Stomach (tissue), 4 donors: ENCODE data around the gene STAM2.

Source experiments
- EP300 ChIP-seq: sonication (generic); formaldehyde crosslinking; IDR thresholded peaks from one replicate; pipeline ENCODE4 v1.6.1; 2017; ENCODE audit warnings: antibody characterized with exemption
- POLR2A ChIP-seq, 4 donors: fragments of 450-650 bp; IDR thresholded peaks; one replicate each; pipeline ENCODE4 v1.6.1; 2016; ENCODE audit warnings: antibody characterized with exemption in 4 of 4, control low read depth in 2 of 4, mild to moderate bottlenecking in 1 of 4, moderate library complexity in 1 of 4
- POLR2AphosphoS5 ChIP-seq, 3 donors: sonication (generic); formaldehyde crosslinking; IDR thresholded peaks; one replicate each; pipeline ENCODE4 v1.6.1; 2016; ENCODE audit warnings: antibody characterized with exemption in 3 of 3
- TF ChIP-seq, protein P1 (sequence below), 7 experiments: fragments of 450-650 bp in 4 of 7; fragments of 200-600 bp in 3 of 7; sonication (generic) in 3 of 7; IDR thresholded peaks; one replicate each; pipeline ENCODE4 v1.5.1; 2016 to 2019; ENCODE audit warnings: antibody characterized with exemption in 7 of 7, control low read depth in 2 of 7, mild to moderate bottlenecking in 1 of 7

DNA sequence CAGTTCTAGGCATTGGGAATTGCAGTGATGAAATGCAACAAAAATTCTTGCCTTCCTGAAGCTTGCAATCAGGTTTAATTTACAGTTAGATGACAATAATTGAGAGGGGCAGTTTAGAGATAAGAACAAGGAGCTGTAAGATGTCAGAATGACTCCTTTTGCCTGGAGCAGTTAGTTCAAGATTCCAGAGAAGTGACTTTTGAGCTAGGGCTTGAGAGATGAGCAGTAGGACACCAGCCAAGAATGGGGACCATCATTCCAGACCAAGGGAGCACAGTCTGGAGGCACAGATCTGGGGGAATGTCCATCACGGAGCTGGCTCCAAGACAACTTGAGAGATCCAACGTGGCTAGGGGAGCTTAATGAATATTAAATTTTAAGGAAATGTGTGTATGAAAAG is 103.6 kb downstream of the STAM2 start:
- TF ChIP-seq, protein P1, sequence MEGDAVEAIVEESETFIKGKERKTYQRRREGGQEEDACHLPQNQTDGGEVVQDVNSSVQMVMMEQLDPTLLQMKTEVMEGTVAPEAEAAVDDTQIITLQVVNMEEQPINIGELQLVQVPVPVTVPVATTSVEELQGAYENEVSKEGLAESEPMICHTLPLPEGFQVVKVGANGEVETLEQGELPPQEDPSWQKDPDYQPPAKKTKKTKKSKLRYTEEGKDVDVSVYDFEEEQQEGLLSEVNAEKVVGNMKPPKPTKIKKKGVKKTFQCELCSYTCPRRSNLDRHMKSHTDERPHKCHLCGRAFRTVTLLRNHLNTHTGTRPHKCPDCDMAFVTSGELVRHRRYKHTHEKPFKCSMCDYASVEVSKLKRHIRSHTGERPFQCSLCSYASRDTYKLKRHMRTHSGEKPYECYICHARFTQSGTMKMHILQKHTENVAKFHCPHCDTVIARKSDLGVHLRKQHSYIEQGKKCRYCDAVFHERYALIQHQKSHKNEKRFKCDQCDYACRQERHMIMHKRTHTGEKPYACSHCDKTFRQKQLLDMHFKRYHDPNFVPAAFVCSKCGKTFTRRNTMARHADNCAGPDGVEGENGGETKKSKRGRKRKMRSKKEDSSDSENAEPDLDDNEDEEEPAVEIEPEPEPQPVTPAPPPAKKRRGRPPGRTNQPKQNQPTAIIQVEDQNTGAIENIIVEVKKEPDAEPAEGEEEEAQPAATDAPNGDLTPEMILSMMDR (IDR thresholded peaks at IDR 0.05), result no peak
- no peak for TF ChIP-seq POLR2A (IDR thresholded peaks at IDR 0.05)
- no peak for TF ChIP-seq POLR2AphosphoS5 (IDR thresholded peaks at IDR 0.05)
- TF ChIP-seq EP300, result no peak
